ENCODE measurements around the gene FMOD. TPM values are rescaled to one million over a fixed set of nuclear protein-coding genes. Genes with fewer than 3 reads are reported as not detected.
"Not testable (repeated sequence)": the region's sequence is repeated elsewhere in the genome, so short reads cannot be mapped to it uniquely, and the experiment has no call there.

FMOD gene
- total RNA-seq, 1 experiment from 2014 or later, result 0.45 TPM

DNA sequence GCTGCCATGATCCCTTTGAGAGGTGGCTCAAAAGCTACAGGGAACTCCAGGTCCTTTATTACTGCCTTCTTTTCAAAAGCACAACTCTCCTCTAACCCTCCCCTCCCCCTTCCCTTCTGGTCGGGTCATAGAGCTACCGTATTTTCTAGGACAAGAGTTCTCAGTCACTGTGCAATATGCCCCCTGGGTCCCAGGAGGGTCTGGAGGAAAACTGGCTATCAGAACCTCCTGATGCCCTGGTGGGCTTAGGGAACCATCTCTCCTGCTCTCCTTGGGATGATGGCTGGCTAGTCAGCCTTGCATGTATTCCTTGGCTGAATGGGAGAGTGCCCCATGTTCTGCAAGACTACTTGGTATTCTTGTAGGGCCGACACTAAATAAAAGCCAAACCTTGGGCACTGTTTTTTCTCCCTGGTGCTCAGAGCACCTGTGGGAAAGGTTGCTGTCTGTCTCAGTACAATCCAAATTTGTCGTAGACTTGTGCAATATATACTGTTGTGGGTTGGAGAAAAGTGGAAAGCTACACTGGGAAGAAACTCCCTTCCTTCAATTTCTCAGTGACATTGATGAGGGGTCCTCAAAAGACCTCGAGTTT, 42.5 kb downstream of the FMOD start:
- no peak for DNase-seq (ENCODE audit: extremely low read depth, low read depth)

DNA sequence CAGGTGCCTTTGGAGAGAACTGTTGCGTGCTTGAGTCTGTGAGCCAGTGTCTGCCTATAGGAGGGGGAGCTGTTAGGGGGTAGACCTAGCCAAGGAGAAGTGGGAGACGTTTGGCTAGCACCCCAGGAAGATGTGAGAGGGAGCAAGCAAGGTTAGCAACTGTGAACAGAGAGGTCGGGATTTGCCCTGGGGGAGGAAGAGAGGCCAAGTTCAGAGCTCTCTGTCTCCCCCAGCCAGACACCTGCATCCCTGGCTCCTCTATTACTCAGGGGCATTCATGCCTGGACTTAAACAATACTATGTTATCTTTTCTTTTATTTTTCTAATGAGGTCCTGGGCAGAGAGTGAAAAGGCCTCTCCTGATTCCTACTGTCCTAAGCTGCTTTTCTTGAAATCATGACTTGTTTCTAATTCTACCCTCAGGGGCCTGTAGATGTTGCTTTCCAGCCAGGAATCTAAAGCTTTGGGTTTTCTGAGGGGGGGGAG, 43.2 kb downstream of the FMOD start:
- no peak for DNase-seq (ENCODE audit: extremely low read depth, low read depth)

DNA sequence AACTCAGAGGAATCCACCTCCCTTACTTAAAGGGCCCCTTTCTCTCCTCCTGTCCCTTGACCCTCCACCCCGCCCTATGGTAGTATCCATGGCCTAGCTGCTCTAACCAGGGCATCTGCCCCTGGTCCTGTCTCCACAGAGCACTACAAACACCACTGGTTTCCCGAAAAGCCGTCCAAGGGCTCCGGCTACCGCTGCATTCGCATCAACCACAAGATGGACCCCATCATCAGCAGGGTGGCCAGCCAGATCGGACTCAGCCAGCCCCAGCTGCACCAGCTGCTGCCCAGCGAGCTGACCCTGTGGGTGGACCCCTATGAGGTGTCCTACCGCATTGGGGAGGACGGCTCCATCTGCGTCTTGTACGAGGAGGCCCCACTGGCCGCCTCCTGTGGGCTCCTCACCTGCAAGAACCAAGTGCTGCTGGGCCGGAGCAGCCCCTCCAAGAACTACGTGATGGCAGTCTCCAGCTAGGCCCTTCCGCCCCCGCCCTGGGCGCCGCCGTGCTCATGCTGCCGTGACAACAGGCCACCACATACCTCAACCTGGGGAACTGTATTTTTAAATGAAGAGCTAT, 43.9 kb downstream of the FMOD start:
- no peak for DNase-seq (ENCODE audit: extremely low read depth, low read depth)

DNA sequence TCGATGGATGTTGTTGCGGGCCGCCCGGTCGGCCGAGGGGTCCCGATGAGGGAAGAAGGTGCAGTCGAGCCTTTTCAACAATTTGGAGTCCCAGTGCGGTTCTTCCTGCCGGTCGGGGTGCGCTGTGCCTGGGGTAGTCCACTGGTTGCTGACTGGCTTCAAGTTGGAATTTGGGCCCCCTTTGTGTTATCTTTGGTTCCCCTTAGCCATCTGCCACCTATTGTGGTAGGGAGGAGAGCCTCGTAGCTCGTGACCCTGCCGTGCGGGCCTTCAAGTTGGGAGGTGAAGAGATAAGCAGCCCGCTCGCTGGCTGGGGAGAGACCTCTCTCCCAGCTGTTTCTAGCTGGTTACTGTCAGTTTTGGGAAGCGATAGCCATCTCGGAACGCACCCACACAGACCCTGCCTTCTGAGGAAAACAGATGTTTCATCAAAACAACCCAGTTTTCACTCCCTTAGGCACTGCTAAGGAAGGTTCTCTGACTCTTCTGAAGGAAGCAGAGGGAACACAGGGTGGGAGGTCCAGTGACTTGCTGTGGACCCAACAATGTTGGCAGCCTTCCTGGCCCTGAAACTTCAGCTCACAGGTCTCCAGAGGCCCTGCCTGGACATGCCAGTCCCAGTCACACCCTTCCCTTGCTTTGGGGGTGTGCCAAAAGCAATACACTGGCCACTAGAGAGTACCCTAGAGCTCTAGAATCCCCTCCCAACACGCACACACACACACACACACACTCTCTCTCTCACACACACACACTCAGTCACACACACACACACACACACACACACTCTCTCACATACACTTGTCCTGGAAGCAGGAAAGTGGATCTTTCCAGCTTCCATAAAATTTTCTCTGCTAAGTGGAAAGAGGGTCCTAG, 44.6 kb downstream of the FMOD start:
- DNase-seq (ENCODE audit: extremely low read depth, low read depth), result peak; percentile 63

DNA sequence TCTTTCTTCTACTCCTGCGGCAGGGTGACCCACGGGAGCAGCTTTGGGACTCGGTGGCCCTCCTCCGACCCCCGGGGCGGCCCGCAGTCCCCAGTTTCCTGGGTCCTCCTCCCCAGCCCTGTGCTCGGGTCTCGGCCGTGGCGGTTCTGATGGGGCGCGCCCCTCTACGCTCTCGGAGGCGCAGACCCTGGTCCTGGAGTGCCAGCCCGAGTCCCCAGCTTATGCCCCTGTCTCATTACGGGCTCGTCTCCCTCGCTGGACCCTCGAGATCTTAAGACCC, 45.2 kb downstream of the FMOD start:
- DNase-seq (ENCODE audit: extremely low read depth, low read depth), result no peak

DNA sequence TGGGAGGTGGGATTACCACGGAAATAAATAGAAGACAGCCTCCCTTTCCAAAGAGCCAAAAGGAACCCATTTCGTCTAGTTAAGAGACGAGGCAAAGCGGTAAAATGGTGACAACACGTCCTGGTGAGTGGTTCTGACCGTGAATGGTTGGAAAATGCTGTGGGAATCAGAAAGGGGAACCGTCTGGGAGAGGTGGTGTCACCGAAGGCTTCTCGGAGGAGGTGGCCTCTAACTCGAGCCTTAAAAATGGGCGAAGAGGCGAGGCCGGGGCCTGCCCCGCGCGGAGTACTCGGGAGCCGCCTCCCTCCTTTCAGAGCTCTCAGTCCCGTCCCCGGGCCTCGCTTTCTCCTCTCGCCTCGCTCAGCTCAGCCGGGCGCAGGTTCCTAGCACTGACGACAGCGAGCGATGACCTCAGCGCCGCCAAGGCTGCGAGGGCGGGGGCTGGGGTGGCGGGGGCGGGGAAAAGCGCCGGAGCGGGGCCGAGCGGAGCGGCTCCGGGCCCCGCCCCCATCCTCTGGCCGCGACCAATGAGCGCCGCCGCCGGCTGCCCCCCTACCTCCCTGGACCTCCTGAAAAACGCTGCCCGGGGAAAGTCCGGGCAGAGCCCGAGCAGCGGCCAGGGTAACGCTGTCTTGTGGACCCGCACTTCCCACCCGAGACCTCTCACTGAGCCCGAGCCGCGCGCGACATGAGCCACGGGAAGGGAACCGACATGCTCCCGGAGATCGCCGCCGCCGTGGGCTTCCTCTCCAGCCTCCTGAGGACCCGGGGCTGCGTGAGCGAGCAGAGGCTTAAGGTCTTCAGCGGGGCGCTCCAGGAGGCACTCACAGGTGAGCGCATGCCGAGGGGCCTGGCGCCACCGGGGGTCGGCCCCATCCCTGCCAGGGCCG, 45.8 kb downstream of the FMOD start, which contains the start of gene BTG2:
Gene BTG2, plus strand, starts transcription at position 601 of the 890 bp plus-strand sequence. Its CDS starts 88 bp downstream, at position 689.
- peak; percentile 93 for DNase-seq (ENCODE audit: extremely low read depth, low read depth)

DNA sequence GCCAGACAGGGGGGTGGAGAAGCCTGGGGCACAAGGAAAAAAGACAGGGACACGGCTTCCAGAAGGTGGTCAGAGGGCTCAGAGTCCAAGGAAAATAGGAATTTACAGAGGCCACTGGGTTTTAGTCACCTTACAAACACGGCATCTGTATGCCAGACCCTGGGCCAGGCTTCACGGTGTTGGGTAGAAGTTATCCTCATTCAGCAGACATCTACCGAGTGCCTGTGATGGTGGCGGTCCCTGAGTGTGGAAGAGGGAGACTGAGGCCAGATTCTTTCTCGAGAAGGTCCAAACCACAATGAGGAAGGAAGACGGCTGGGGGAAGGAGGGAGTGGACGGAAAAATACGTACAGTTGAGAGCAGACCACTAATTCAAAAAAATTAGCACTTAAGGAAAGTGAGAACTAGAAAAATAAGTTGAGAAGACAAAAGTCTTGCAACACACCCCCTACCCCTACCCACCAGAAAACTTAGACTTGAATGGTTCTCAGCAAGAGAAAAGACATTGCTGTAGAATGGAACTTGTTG, 46.5 kb downstream of the FMOD start:
- no peak for DNase-seq (ENCODE audit: extremely low read depth, low read depth)

DNA sequence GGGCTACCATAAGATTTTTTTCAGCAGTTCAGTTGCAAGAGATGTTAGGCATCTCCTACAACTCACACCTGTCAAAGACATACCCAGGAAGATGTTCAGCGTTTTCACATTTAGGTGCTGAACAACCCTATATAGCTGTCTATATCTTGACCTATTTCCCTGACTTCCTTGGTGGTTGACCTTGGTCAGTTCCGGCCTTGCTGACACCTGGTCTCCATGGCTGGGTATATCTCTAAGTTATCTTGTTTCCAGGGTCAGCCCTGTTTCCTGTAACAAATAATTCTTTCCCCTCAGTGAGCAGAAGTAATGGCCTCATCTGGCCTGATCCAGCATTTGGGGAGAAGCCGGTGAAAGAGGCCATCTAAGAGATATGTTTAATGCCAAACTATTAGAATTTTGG, 48.0 kb downstream of the FMOD start:
- no peak for DNase-seq (ENCODE audit: extremely low read depth, low read depth)

DNA sequence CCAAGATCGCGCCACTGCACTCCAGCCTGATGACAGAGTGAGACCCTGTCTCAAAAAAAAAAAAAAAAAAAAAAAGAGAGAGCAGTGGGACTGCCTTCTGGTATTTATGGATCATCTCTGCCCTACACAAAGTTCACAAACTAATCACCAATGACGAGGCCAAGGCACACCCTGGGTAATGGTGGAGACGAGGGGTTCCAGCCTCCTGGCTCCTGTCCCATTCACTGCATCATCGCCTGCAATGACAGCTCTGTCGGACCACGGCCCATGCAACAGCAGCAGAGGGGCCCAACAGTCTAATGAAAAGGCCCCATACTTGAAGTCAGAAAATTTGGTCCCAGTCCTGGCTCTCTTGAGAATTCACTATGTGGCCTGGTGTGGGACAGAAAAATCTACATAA, 48.5 kb downstream of the FMOD start:
- no peak for DNase-seq (ENCODE audit: extremely low read depth, low read depth)

DNA sequence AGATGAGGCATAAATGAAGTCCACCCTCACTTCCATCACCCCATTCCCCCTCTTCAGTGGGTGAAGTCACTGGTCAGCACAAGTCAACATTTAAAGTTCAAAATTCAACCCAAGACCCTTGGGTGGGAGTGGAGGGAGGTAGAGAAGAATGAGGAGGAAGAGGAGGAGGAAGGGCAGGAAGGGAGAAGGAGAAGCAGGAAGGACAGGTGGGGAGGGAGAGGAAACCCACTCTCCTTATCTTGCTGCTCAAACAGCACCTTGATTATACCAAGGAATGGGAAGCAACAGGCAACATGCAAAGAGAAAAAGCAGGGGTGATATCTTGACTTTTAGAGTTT, 49.6 kb downstream of the FMOD start:
- no peak for DNase-seq (ENCODE audit: extremely low read depth, low read depth)

DNA sequence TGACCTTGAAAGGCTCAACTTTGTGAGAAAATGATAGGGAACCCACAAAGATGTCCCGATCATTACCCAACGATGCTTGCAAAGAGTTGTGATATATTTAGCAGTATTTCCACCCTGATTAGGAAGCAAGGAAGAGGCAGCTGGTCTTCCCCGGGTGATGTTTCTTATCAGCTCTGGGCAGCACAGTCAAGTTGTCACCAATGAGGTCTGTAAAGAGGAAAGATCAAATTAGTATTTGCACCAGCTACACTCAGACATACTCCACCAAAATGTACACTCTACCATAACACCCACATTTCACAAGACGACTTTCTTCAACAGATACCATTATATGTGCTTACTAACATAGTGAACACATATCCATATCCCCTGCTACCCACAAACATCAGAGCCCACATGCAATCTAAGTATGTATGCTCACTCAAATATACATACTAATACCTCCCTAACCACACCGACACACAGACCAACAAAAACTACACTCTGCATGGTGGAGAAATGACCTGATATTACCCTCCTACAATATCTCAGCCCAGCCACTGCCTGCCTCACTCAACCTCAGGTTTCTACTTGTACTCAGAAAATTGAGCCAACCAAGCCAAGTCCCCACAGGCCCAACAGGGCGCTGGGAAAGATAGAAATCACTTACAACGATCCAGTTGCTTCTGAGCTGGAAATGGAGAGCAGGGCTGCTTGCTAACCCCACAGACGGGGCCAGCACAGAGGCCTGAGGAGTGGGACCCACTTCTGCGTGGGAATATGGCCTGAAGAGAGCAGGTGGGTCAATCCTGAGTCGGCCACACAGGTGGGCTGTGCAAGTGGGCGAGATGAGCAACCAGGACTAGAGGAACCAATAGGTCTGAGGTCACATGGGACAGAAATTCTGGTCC, 50.2 kb downstream of the FMOD start:
- DNase-seq (ENCODE audit: extremely low read depth, low read depth), result no peak

DNA sequence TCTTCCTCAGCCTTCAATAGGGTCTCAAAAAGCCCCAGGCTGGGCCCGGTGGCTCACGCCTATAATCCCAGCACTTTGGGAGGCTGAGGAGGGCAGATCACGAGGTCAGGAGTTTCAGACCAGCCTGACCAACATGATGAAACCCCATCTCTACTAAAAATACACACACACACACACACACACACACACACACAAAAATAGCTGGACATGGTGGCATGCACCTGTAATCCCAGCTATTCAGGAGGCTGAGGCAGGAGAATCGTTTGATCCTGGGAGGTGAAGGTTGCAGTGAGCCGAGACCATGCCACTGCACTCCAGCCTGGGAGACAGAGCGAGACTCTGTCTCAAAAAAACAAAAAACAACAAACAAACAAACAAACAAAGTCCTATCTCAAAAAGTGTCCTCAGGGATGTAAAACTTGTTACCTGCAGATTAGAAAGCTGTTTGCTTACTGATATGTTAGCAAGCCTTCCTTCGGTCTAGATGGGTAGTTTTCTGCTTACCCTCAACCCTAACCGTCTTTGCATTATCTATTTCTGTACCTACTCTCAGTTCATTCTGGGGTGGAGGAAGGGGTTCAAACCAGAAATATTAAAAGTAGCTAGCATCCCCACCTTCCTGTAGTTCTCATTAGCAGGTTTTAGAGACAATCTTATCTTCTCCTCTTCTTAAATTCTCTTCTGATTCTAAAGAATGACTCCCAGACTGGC, 51.0 kb downstream of the FMOD start:
- not testable (repeated sequence) for DNase-seq (ENCODE audit: extremely low read depth, low read depth)

DNA sequence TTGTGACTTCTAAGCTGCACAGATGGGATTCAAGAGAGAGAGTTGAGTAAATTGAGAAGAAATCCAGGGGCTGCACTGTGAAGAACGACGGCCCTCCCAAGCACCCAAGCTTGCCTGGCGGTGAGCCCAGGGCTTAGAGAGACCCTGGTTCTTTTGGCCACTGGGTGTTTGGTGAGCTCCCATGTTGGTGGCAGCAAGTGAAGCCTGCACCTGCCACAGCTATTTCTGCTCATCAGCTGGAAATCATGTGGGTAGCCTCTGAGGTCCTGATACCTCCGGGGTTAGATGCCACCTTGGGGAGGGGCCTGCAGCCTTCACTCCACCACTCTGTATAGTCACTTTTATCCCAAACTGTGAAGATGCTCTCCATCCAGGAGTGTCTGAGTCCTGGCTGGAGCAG, 51.8 kb downstream of the FMOD start:
- DNase-seq (ENCODE audit: extremely low read depth, low read depth), result no peak

DNA sequence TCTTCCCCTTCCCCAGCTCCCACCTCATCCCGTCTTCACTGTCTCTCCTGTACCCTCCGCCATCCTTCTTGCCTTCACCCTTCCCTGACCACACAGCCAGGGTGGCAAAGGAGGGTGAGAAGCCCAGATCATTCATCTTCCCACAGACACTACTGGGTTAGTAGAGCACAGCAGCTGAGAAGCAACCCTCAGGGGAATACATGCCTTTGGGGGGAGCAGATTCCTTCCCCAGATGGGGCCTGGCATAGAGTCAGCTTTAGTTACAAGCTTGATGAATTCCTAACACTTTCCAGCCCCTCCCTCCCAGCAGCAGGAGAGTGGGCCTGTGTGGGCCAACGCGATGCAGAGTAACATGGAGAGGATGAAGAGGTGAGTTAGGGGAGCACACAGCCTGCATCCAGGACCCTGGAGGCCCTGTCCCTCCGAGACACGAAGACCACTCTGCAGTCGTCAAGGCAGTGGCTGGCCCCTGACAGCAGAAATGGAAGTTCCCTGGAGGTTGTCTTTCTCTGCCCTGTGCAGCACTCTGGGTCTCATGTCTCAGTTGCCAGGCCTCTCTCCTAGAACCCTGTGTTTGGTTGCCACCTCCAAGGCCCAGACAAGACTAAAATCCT, 54.4 kb downstream of the FMOD start:
- DNase-seq (ENCODE audit: extremely low read depth, low read depth), result no peak

DNA sequence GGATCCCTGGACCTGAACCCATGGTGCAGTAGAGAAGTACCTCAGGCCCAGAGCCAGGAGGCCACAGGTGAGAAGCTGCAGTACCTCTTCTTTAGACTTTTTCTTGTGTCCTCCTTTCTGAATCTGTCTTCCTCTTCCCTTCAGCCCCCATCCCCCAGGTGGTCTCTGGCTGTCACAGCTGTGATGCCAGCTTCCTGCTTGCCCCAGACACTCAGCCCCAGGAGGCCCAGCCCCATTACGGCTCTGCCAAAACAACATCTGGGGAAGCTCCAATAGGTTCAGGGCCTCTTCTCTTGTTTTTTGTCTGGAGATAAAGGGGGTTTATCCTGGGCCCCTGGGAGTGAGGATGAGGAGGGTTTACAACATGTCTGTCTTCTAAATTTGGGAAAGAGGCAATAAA, 55.1 kb downstream of the FMOD start:
- no peak for DNase-seq (ENCODE audit: extremely low read depth, low read depth)

DNA sequence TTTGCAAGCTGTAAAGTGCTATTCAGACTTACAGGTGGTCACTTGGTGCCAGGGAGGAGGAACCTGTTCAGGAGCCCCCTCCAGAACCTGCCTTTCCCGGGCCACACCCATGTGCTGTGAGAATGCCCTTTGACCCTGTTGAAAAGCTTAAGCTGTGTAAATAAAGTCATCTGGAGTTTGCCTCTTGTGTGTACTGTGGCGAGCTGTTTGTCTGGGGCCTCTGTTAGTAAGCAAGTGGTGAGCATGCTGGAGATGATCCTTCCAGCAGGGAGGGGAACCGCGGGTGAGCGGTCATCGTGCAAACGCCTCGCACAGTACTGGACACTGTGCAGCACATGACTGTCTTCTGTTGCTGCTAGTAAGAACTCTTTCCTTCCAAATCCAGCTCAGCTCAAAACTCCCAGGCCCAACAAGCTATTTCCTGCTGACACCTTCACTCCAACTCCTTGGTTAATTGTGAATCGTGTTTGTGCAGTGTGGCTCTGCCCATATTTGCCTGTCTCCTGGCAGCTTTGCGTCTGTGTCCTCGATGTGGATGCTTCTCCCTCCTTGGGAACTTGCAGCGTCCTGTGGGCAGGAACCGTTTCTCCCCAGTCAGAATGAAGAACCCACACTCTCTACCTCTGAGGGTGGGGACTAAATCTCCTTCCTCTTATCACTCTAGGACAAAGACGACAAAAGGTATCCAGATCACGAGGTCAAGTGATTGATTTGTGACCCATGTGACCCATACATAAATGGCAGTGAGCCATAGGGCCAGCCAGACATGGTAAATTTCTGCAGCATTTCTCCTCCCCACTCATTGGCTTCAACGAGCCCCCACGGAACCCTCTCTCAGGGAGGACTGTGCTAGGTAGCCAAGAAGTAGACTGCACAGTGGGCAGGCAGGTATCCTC, 59.5 kb downstream of the FMOD start:
- DNase-seq (ENCODE audit: extremely low read depth, low read depth), result no peak
